Globus pallidus (tissue), 1 donor: Measurements from ENCODE around the gene PAPSS2.

Experiments used
- DNase-seq: peaks from one replicate; pipeline ENCODE4 v3.0.0-alpha.2; 2015; ENCODE audit warnings: low spot score

The PAPSS2 gene

DNA sequence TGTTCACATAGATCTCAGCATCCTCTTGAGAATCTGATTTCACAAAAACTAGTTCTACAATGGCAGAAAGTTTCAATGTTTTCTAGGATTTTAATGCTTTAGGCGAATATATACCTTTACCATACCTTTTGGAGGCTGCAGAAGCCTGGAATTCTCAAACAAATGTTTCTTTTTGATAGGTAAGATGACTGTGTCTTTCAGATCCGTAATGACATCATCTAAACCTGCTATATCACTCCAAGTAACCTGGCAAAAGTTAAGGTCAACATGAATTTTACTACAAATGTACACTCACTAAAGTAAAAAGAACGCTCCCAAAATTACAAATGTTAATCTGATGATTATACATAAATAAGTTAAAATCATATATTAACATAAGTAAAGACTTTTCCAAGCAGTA, 130.5 kb downstream of the PAPSS2 start:
- DNase-seq, result no peak

DNA sequence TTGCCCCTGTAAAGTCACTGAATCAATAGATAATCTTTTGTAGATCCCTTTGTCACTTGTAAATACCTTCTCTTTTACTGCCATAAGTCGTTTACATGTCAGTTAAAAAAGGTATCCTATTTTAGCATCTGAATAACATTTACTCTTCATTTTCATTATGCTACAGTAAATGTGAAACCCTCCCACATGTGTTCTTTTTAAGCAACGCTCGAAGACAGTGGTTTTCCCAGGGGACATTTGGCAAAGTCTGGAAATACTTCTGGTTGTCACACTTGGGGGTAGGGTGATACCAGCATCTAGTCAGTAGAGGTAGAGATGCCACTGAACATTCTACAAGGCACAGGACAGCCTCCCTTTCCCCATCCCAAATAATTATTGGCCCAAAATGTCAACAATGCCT, 134.6 kb downstream of the PAPSS2 start:
- no peak for DNase-seq
